Spleen (tissue), 11 donors: ENCODE results near the gene MRPL55. TPM values are rescaled to one million over a fixed set of nuclear protein-coding genes. Genes with fewer than 3 reads are reported as not detected.

Experiments
- DNase-seq: peaks from one replicate; pipeline ENCODE4 v3.0.0-alpha.2; 2020
- H3K27ac ChIP-seq, 8 donors: fragments of 200-600 bp; sonication (generic) in 7 of 8; 1 replicate in 4 of 8; 2 replicates in 4 of 8; pipeline versions ENCODE4 v1.5.0 to v1.8.0; 2016 to 2021; ENCODE audit warnings: inconsistent platforms in 4 of 8, mild to moderate bottlenecking in 4 of 8, moderate library complexity in 1 of 8
- H3K27me3 ChIP-seq, 7 donors: fragments of 200-600 bp; sonication (generic) in 6 of 7; replicated peaks in 1 of 7; 1 replicate in 4 of 7; 2 replicates in 3 of 7; pipeline versions ENCODE4 v1.5.0 to v1.8.0; 2016 to 2021; ENCODE audit warnings: inconsistent platforms in 3 of 7, mild to moderate bottlenecking in 1 of 7
- H3K36me3 ChIP-seq, 6 donors: fragments of 200-600 bp; sonication (generic) in 5 of 6; 1 replicate in 4 of 6; 2 replicates in 2 of 6; pipeline versions ENCODE4 v1.5.0 to v1.8.0; 2016 to 2021; ENCODE audit warnings: inconsistent platforms in 2 of 6
- H3K4me1 ChIP-seq, 6 donors: fragments of 200-600 bp; sonication (generic) in 5 of 6; 1 replicate in 3 of 6; 2 replicates in 3 of 6; pipeline versions ENCODE4 v1.5.0 to v1.8.0; 2016 to 2021; ENCODE audit warnings: inconsistent platforms in 3 of 6
- H3K4me3 ChIP-seq, 8 donors: fragments of 200-600 bp; sonication (generic) in 7 of 8; 1 replicate in 4 of 8; 2 replicates in 4 of 8; pipeline versions ENCODE4 v1.5.0 to v1.8.0; 2016 to 2021; ENCODE audit warnings: inconsistent platforms in 4 of 8, mild to moderate bottlenecking in 4 of 8, moderate library complexity in 2 of 8
- H3K9me3 ChIP-seq, 8 donors: fragments of 200-600 bp; sonication (generic) in 7 of 8; 1 replicate in 4 of 8; 2 replicates in 4 of 8; pipeline versions ENCODE4 v1.5.0 to v1.8.0; 2016 to 2021; ENCODE audit warnings: inconsistent platforms in 4 of 8
- CTCF ChIP-seq, 11 experiments: fragments of 200-600 bp in 7 of 11; fragments of 450-650 bp in 4 of 11; sonication (generic) in 4 of 11; IDR thresholded peaks in 8 of 11; conservative IDR thresholded peaks in 3 of 11; 1 replicate in 7 of 11; 2 replicates in 4 of 11; pipeline versions ENCODE4 v1.4.0 to v1.8.0; 2016 to 2021; ENCODE audit warnings: antibody characterized with exemption in 11 of 11, inconsistent platforms in 4 of 11, mild to moderate bottlenecking in 1 of 11
- POLR2A ChIP-seq, 3 donors: fragments of 450-650 bp; IDR thresholded peaks; one replicate each; pipeline ENCODE4 v1.5.1; 2017; ENCODE audit warnings: antibody characterized with exemption in 3 of 3, mild to moderate bottlenecking in 1 of 3
- POLR2AphosphoS5 ChIP-seq, 3 donors: sonication (generic); formaldehyde crosslinking; IDR thresholded peaks; one replicate each; pipeline ENCODE4 v1.5.1; 2017; ENCODE audit warnings: antibody characterized with exemption in 3 of 3
- WGBS, 5 donors: extraction: QIAGEN DNeasy Blood & Tissue Kit in 3 of 5; methylation state at CpG; one replicate each; pipeline versions ENCODE4 v1.1.5 to v1.1.7; 2013 to 2018; 5-methylcytosine and 5-hydroxymethylcytosine counted together
- intact Hi-C: fragments of 100-400 bp; cut with DNase I; formaldehyde crosslinking; loops from one replicate; pipeline ENCODE4 v1.15.0; 2023; ENCODE audit warnings: low total_unique reads
- microRNA-seq, 3 donors: library from miRNA; unstranded; fragments of <30 nt; microRNA quantifications; one replicate each; pipeline versions ENCODE4 to v1.1.0, GENCODE V29; 2019 to 2020
- polyA plus RNA-seq, 3 donors: library from polyadenylated mRNA; stranded (reverse); fragments of 200-250 nt; gene quantifications; one replicate each; pipeline ENCODE4 v1.2.1, GENCODE V29; 2013
- small RNA-seq, 4 donors: library from RNA; depleted of rRNA; stranded (forward); fragments of <200 nt; gene quantifications; one replicate each; pipeline ENCODE3, GENCODE V24; 2016
- total RNA-seq, 7 donors: library from RNA; depleted of rRNA in 3 of 7; stranded (reverse); fragments of >200 nt in 3 of 7; fragmentation: NEBNext Ultra II Directional in 4 of 7; extraction: Animal tissue kit (Norgen Biotek cat#: 25700) in 4 of 7; gene quantifications; one replicate each; pipeline versions ENCODE4 v1.1.0 to v1.2.1, GENCODE V29; 2016 to 2021
- donor health status: healthy with polysubstance abuse.
- donor health status: DM: no; HTN: no; CAD: no; lungs with moderate emphysema.
- donor health status: DM: no; HTN: no; CAD: no.
- donor health status: Bipolar disorder and iron deficiency.
- donor health status: healthy.
- donor health status: DM: no; HTN: no; CAD: no.
- donor health status: DM: yes; HTN: yes; CAD: no.

The MRPL55 gene
- total and polyA plus RNA-seq, 10 donors, result 32.3 to 114 (median 72.1) TPM

DNA sequence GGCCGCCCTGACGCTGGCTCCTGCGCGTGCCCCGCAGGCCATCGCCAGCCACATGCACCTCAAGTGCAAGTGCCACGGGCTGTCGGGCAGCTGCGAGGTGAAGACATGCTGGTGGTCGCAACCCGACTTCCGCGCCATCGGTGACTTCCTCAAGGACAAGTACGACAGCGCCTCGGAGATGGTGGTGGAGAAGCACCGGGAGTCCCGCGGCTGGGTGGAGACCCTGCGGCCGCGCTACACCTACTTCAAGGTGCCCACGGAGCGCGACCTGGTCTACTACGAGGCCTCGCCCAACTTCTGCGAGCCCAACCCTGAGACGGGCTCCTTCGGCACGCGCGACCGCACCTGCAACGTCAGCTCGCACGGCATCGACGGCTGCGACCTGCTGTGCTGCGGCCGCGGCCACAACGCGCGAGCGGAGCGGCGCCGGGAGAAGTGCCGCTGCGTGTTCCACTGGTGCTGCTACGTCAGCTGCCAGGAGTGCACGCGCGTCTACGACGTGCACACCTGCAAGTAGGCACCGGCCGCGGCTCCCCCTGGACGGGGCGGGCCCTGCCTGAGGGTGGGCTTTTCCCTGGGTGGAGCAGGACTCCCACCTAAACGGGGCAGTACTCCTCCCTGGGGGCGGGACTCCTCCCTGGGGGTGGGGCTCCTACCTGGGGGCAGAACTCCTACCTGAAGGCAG is 50.0 kb downstream of the MRPL55 start:
- Histone ChIP-seq H3K27me3 (peaks cover 26 to 83% (median 63%) of the 10 kb centered on the region in 7 donors), H3K9me3 (peaks cover 0 to 7% (median 0%) of the 10 kb centered on the region in 8 donors), H3K36me3 (no peaks in the 10 kb centered on the region), H3K4me1 (peaks cover 0 to 25% (median 19%) of the 10 kb centered on the region in 6 donors), H3K4me3 (peak overlapping the region in 7 of 8 donors; percentile 16 to 63 (median 30)), H3K27ac (no peak overlapping the region)
- DNase-seq, result peak; percentile 83
- TF ChIP-seq POLR2AphosphoS5 (IDR thresholded peaks at IDR 0.05), result no peak
- TF ChIP-seq POLR2A (IDR thresholded peaks at IDR 0.05), result no peak
- no peak for TF ChIP-seq CTCF (IDR thresholded peaks at IDR 0.05 in 8 of 11, conservative IDR thresholded peaks at IDR 0.05 in 3 of 11)
- intact Hi-C loops, result no loop called here
- 5 to 25% (median 11%) methylated on average over 11 to 66 of the region's 66 CpGs for WGBS, 5 donors

GRCh38 chr1:228058172-228058948 is 50.7 kb downstream of the MRPL55 start:
- H3K27me3 ChIP-seq, result peaks cover 26 to 83% (median 56%) of the 10 kb centered on the region in 7 donors
- no peaks in the 10 kb centered on the region for H3K36me3 ChIP-seq
- H3K9me3 ChIP-seq, result peaks cover 0 to 10% (median 0%) of the 10 kb centered on the region in 8 donors
- 45 to 55% (median 51%) methylated on average over 14 to 18 of the region's 18 CpGs for WGBS, 5 donors
- peak overlapping the region in 1 of 8 donors; percentile 63 for H3K4me3 ChIP-seq
- DNase-seq, result no peak
- TF ChIP-seq POLR2AphosphoS5 (IDR thresholded peaks at IDR 0.05) (no peak), CTCF (IDR thresholded peaks at IDR 0.05 in 8 of 11, conservative IDR thresholded peaks at IDR 0.05 in 3 of 11) (no peak), POLR2A (IDR thresholded peaks at IDR 0.05) (no peak)
- H3K4me1 ChIP-seq, result peaks cover 0 to 25% (median 19%) of the 10 kb centered on the region in 6 donors
- H3K27ac ChIP-seq, result no peak overlapping the region
- intact Hi-C loops, result no loop called here

Small RNAs within 50 kb of the gene (microRNA-seq; reads per million reads assigned to microRNA genes)
- gene MIR3620, result 2.1 to 5.8 (median 4.0) reads per million in 3 donors

Small RNAs within 50 kb of the gene (small RNA-seq; reads per million reads assigned to genes)
- 0 reads per million in 4 donors for gene AL359510.1

Other genes with a start within 250 kb of the MRPL55 start
- 1 to 10 TPM in 4 of 7 donors, under 1 TPM in 3; 0.37 to 3.6 (median 1.2) TPM for gene WNT9A, start 161.4 kb downstream of the MRPL55 start, total RNA-seq
- under 1 TPM; 0.08 to 0.70 (median 0.11) TPM for gene WNT9A, start 161.4 kb downstream of the MRPL55 start, polyA plus RNA-seq
- gene WNT3A, start 102.3 kb downstream of the MRPL55 start, total RNA-seq, result not detected
- not detected for gene WNT3A, start 102.3 kb downstream of the MRPL55 start, polyA plus RNA-seq
- 100 to 1,000 TPM; 302 to 387 (median 338) TPM for gene ARF1, start 26.6 kb downstream of the MRPL55 start, total RNA-seq
- gene ARF1, start 26.6 kb downstream of the MRPL55 start, polyA plus RNA-seq, result 100 to 1,000 TPM; 150 to 282 (median 231) TPM
- gene C1orf35, start 6.0 kb downstream of the MRPL55 start, total RNA-seq, result 10 to 100 TPM in 6 of 7 donors, 1 to 10 TPM in 1; 7.3 to 14.2 (median 11.9) TPM
- 10 to 100 TPM; 18.7 to 23.4 (median 21.7) TPM for gene C1orf35, start 6.0 kb downstream of the MRPL55 start, polyA plus RNA-seq
- 100 to 1,000 TPM; 167 to 218 (median 186) TPM for gene GUK1, start 31.0 kb upstream of the MRPL55 start, total RNA-seq
- gene GUK1, start 31.0 kb upstream of the MRPL55 start, polyA plus RNA-seq, result 100 to 1,000 TPM; 279 to 499 (median 316) TPM
- 1 to 10 TPM in 6 of 7 donors, under 1 TPM in 1; 0.94 to 3.5 (median 2.4) TPM for gene GJC2, start 40.6 kb upstream of the MRPL55 start, total RNA-seq
- under 1 TPM; 0.35 to 0.96 (median 0.67) TPM for gene GJC2, start 40.6 kb upstream of the MRPL55 start, polyA plus RNA-seq
- gene IBA57, start 56.5 kb upstream of the MRPL55 start, total RNA-seq, result 10 to 100 TPM in 5 of 7 donors, 1 to 10 TPM in 2; 7.1 to 14.7 (median 11.6) TPM
- gene IBA57, start 56.5 kb upstream of the MRPL55 start, polyA plus RNA-seq, result 1 to 10 TPM in 2 of 3 donors, under 1 TPM in 1; 0.59 to 4.3 (median 1.1) TPM
- 10 to 100 TPM; 35.3 to 71.7 (median 46.0) TPM for gene OBSCN, start 98.7 kb upstream of the MRPL55 start, total RNA-seq
- 10 to 100 TPM; 12.6 to 31.6 (median 23.3) TPM for gene OBSCN, start 98.7 kb upstream of the MRPL55 start, polyA plus RNA-seq